ENCODE results near the gene PHEX.

Gene PHEX

DNA sequence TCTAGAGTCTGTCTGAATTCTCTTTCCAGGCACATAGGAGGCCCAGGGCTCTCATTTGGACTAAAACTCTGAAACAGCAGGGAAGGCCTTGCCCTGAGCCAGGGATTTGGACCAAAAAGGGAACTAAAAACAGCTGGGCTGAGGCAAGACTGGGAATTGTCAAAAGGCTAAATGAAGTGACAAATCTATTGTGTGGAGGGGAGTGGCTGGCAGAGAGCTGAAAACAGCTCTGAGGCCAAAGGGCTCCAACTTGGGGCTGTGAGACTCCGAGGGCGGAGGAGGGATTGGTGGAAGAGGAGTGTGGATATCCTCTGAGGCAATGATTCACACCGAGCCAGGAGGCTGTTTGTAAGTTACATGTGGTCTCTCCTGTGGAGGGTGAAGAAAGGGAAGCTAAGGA is 63.2 kb downstream of the PHEX start:
- intact Hi-C loops (cut with DNase I) = no loop called here
- no peak for DNase-seq

GRCh38 chrX:22095856-22096255 is 63.7 kb downstream of the PHEX start:
- intact Hi-C loops (cut with DNase I) = no loop called here
- DNase-seq = no peak

- intact Hi-C loops (cut with DNase I) = no loop called here
- DNase-seq = no peak
Measured at GRCh38 chrX:22097012-22097694, 65.0 kb downstream of the PHEX start.

GRCh38 chrX:22105231-22105630 is 73.1 kb downstream of the PHEX start:
- intact Hi-C loops (cut with DNase I) = no loop called here
- DNase-seq = no peak

DNA sequence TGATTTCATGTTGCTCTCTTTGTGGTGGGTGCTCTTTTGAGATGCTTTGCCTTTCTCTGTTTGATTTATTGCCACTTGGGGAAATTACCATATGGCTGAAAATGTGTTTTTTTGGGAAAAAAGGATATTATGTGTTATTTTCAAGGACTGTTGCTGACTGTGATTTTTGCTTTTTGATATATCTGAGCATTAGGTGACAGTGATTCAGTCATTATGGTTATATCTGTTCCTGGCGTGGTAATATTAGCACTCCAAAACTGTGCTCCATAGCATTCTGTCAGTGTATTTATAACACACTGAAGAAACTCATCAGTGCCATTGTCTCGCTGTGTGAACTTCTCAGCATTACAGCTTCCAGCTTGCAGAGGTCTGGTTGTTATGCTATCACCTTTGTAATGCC is 73.8 kb downstream of the PHEX start:
- intact Hi-C loops (cut with DNase I) = no loop called here
- no peak for DNase-seq

DNA sequence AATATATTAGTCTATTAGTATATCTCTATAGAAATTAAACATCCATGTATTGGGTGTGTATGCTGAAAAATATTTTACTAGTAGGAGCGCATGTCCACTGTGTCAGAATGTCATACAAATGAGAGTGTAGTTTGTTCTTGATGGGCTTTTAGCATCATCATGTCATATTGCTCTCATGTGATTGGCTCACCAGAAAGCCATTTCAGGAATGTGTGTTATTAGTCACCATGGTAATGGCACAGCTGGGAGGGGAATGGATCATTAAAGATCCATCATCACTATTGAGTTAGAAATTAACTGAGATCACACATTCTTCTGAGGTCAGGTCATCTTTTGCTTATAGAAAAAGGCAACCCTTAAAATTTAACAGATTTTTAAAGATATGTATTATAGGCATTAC is 77.3 kb downstream of the PHEX start:
- no peak for DNase-seq
- intact Hi-C loops (cut with DNase I) = no loop called here

- no peak for DNase-seq
- intact Hi-C loops (cut with DNase I) = no loop called here
Measured at GRCh38 chrX:22110729-22111494, 78.8 kb downstream of the PHEX start.

- intact Hi-C loops (cut with DNase I) = no loop called here
- DNase-seq = no peak
Measured at GRCh38 chrX:22116605-22117546, 84.8 kb downstream of the PHEX start.

DNA sequence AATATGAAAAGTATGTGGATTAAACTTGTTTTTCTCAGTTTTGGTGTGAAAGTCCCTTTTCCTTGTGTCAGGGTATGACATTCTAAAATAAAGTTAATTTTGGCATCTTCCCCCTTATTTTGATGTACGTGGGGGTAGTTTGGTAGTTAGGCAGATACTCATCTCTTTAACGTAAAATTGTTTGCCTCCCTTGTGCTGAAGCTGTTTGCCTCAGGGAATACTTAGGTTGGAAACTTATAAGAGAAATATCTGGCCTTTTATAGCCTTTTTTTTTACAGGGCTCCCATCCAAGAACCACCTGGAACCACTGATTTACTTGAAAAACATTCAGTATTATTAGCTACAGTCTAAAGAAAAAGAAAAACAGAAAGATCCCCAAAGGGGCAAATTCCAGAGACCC is 85.5 kb downstream of the PHEX start:
- intact Hi-C loops (cut with DNase I) = no loop called here
- no peak for DNase-seq

- intact Hi-C loops (cut with DNase I) = no loop called here
- DNase-seq = no peak
Measured at GRCh38 chrX:22118161-22118830, 86.2 kb downstream of the PHEX start.

DNA sequence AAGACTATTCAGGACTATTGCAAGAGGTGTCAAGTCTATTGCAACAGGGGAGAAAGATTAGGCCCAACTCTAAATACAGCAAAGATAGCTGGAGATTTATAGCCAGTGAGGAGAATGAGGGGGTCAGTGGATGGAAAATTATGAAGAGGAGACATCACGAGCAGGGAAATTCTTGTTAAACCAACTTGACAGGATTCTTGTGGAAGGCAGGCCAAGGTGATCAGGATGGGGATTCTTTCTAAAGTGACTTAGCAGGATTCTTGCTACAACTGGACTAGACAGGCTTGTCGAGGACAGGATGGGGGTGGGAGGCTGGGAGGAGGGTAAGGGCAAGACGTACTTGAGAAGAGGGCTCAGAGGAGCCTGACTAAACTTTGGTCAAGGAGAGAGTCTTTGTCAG is 89.0 kb downstream of the PHEX start:
- intact Hi-C loops (cut with DNase I) = no loop called here
- no peak for DNase-seq

DNA sequence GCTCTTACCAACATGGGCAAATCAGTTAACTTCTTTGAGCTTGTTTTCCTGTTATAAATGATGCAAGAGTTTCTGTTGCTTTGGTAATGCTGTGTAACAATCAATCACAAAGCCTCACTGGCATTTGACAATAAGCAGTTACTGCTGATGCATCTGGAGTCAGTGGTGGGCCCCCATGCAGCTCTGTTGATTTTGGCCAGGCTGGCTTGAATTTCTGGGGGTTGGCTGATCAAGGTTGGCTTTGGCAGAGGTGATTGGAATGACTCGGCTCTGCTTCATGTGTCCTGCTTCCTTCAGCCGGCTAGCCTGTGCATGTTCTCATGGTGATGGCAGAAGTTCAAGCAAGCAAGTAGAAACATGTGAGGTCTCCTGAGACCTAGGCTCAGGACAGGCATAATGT is 90.4 kb downstream of the PHEX start:
- no peak for DNase-seq

GRCh38 chrX:22124098-22124497 is 92.0 kb downstream of the PHEX start:
- no peak for DNase-seq
- intact Hi-C loops (cut with DNase I) = no loop called here

More for the DNA sequence above, 90.4 kb downstream of the PHEX start:
- intact Hi-C loops (cut with DNase I) = no loop called here

GRCh38 chrX:22125481-22125880 is 93.4 kb downstream of the PHEX start:
- no peak for DNase-seq
- intact Hi-C loops (cut with DNase I) = no loop called here

DNA sequence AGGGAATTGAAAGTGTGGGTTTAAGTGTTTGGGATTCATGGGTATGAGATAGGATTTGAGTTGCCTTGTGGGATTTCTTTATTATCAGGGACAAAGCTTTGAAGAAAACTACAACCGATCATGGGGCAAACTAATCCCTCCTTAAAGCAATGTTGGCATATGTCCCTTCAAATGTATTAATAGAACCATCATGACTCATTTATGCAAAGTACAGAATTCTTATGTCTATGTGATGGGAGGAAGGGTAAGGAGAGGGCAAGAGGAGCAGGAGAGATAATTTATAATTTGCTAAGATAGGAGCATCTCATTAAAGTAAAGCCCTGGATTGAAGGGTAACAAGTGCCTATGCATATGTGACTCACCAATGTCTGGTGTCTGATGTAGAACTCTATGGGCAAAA is 94.2 kb downstream of the PHEX start:
- DNase-seq = no peak
- intact Hi-C loops (cut with DNase I) = no loop called here

DNA sequence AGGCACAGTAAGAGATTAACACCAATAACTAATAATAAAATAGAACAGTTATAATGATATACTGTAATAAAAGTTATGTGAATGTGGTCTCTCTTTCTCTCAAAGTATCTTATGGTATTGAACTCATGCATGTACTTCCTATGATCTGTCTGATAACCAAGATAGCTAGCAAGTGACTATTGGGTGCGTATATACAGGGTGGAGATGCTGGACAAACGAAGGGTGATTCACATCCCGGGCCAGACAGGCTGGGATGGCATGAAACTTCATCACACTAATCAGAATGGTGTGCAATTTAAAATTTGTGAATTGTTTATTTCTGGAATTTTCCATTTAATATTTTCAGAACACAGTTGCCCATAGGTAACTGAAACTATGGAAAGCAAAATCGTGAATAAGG is 96.8 kb downstream of the PHEX start:
- intact Hi-C loops (cut with DNase I) = no loop called here
- DNase-seq = no peak

DNA sequence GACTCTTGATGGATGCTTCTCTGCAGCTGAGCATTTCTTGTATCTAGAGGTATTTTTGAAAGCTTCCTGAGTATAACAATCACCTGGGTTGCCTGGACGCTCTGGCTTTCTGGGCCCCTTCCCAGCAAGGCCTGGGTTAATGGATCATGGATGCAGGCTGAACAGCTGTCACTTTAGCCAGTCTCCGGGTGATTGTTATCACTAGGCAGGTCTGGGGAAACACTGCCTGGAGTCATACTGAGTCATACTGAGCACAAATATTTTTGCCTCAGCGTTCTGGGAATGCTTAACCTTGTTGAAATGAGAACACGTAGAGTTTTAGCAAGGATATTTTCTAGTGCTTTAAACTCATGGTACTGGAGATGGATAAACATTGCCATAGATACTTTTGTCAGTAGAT is 102.6 kb downstream of the PHEX start:
- DNase-seq = no peak
- intact Hi-C loops (cut with DNase I) = loop anchor here (5.0 to 10.0 kb wide), 2 partner anchors 613 to 1420 kb away; no protein-coding TSS in a partner anchor

GRCh38 chrX:22135171-22135711 is 103.1 kb downstream of the PHEX start:
- no peak for DNase-seq
- intact Hi-C loops (cut with DNase I) = loop anchor here (5.0 to 10.0 kb wide), 2 partner anchors 612 to 1420 kb away; no protein-coding TSS in a partner anchor

DNA sequence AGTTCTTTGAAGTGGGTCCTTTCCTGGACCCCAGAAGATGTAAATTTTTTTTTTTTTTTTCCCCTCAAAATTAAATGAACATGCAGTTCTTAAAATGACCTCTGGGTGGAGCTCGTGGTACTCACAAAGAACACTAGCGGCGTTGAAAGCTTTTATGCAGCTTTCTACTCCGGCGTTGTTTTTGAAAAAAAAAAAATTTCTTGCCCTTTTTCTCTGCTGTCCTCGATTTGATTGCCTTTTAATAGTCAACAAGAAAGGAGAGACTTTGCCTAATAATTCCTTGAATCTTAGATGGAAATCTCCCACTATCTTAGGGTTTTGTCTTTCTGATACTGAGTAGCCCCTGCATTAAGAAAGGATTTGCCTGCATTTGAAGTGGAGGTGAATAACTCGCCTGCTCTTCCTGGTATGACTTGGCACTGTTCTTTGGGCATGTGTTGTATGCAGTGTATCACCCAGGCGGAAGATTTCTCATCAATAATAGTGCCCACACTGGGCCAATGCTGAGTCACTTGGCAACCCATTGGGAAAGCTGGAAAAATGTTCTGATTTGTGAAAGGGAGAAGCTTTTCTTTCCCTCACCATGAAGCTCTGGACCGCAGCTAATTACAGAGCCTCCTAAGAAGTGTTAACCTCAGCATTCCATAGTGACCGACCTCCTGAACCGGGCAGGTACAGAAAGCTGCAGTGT is 104.0 kb downstream of the PHEX start:
- no peak for DNase-seq
- intact Hi-C loops (cut with DNase I) = loop anchor here (2.0 to 10.0 kb wide), 3 partner anchors 57 to 1419 kb away; no protein-coding TSS in a partner anchor
